Activated T-cell treated with anti-CD3 and anti-CD28 coated beads for 1 hour (primary cell): ENCODE results near the gene PGAM5.
"Not testable (repeated sequence)": the region's sequence is repeated elsewhere in the genome, so short reads cannot be mapped to it uniquely, and the experiment has no call there.

ENCODE experiments used
- DNase-seq: peaks from one replicate; pipeline ENCODE4 v3.0.0-alpha.2; 2020; ENCODE audit warnings: low read depth

The PGAM5 gene

GRCh38 chr12:132747896-132748295, 37.3 kb downstream of the PGAM5 start:
- no peak for DNase-seq

- no peak for DNase-seq
Measured at GRCh38 chr12:132748319-132748718, 37.7 kb downstream of the PGAM5 start.

GRCh38 chr12:132753670-132754069, 43.0 kb downstream of the PGAM5 start:
- DNase-seq, result not testable (repeated sequence)

GRCh38 chr12:132754160-132754932, 43.7 kb downstream of the PGAM5 start:
- no peak for DNase-seq

- not testable (repeated sequence) for DNase-seq
Measured at GRCh38 chr12:132758825-132759224, 48.2 kb downstream of the PGAM5 start.

- no peak for DNase-seq
Measured at GRCh38 chr12:132759359-132759758, 48.7 kb downstream of the PGAM5 start.

GRCh38 chr12:132761032-132761920, 50.6 kb downstream of the PGAM5 start, which contains the start of gene ANKLE2:
Gene ANKLE2 (minus strand): TSS chr12:132761832. CDS start chr12:132761798, 34 bp downstream.
- peak; percentile 58 for DNase-seq

- DNase-seq, result peak; percentile 77
Measured at GRCh38 chr12:132761921-132762583, 51.4 kb downstream of the PGAM5 start.

GRCh38 chr12:132764231-132764630, 53.6 kb downstream of the PGAM5 start:
- no peak for DNase-seq

- DNase-seq, result no peak
Measured at GRCh38 chr12:132765361-132765760, 54.7 kb downstream of the PGAM5 start.

- DNase-seq, result no peak
Measured at GRCh38 chr12:132766380-132767085, 55.9 kb downstream of the PGAM5 start.

- peak; percentile 33 for DNase-seq
Measured at GRCh38 chr12:132771126-132771838, 60.6 kb downstream of the PGAM5 start.
